HG02973 (cell line): ENCODE measurements around the gene NCS1.

Source experiments
- ATAC-seq: cut with Tn5 transposase; IDR thresholded peaks from one replicate; pipeline ENCODE4 v1.9.1; 2021; ENCODE audit warnings: moderate library complexity; ENCODE audit not compliant: unreplicated experiment

The NCS1 gene

DNA sequence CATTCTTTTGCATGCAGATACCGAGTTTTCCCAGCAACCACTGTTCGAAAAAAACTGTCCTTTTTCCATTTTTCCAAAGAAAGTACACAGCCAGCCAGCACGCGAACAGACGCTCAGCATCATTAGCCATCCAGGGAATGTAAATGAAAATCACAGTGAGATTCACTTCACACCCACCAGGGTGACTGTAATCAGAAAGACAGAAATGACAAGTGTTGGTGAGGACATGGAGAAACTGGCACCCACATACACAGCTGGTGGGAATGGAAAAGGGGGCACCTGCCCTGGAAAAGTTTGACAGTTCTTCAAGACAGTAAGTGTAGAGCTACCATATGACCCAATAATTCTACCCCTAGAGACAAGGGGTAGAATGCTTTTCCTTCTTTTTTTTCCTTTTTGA, 25.0 kb upstream of the NCS1 start:
- no peak for ATAC-seq

DNA sequence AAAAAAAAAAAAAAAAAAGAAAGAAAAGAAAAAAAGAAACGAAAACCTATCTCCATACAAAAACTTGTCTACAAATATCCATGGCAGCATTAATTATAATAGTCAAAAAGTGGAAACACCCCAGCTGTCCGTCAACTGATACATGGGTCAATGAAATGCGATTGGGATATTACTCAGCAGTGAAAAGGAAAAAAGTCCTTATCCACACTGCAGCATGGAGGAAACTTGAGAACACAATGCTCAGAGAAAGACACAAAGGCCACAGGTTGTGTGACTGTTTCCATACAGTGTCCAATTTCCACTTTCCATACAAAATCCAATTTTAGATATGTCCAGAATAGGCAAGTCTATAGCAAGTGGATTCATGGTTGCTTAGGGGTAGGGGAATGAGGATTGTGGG, 24.3 kb upstream of the NCS1 start:
- no peak for ATAC-seq

DNA sequence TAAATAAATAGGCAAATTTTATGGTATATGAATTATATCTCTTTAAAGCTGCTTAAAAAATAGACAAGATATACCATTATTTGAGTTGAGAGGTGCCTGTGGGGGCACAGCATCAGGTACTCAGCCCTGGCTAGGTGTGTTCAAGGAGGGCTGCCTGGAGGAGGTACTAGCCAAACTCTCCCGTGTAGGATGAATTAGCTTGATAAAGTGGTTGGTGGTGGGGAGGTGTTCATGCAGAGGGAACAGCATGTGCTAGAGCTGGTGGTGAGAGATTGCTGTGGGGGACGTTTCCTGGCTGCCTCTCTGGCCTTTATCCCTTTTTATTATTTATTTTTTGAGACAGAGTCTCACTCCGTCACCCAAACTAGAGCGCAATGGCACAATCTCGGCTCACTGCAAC, 23.2 kb upstream of the NCS1 start:
- ATAC-seq = no peak

DNA sequence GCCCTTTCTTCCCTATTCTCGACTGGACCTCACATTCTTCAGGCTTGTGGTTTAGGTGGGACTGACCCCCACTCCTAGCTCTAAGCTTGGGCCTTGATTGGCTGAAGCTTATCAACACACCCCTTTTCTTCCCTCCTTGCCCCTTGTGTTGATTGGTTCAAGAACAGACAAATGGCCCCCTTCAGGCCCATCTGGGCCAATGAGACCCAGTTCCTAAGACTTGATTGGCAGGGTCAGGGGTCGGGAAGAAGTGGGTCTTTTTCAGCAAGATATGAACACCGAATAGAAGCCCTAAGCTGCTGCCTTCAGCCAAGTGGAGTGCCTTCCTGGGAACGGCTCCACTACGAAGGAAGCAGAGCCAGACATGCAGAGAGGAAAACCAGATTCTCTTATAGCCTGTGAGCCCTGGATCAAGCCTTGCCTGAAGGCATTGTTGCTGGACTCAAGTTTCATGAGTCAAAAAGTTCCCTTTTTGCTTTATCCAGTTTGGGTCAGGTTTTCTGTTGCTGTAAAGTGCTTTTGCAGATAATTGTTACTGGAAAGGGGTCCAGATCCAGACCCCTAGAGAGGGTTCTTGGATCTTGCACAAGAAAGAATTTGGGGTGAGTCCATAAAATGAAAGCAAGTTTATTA, 22.4 kb upstream of the NCS1 start:
- no peak for ATAC-seq

- ATAC-seq = no peak
Measured at GRCh38 chr9:130150779-130151382, 21.3 kb upstream of the NCS1 start.

- ATAC-seq = no peak
Measured at GRCh38 chr9:130154816-130155215, 17.4 kb upstream of the NCS1 start.

DNA sequence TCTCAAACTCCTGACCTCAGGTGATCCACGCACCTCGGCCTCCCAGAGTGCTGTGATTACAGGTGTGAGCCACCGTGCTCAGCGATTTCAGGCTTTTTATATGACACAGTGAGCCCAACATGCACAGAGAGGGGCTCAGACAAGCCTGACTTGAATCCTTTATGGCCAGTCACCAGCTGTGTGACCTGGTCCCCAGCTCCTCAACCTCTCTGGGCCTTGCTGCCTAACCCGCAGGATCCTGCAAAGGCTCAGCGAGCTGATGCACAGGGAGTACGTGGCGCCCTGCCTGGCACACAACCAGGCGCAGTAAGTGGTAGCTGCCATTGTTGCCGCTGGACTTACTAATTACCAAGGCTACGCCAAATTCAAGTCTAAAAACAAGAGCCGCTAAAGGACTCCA, 16.6 kb upstream of the NCS1 start:
- ATAC-seq = no peak

- ATAC-seq = no peak
Measured at GRCh38 chr9:130156672-130157071, 15.5 kb upstream of the NCS1 start.

DNA sequence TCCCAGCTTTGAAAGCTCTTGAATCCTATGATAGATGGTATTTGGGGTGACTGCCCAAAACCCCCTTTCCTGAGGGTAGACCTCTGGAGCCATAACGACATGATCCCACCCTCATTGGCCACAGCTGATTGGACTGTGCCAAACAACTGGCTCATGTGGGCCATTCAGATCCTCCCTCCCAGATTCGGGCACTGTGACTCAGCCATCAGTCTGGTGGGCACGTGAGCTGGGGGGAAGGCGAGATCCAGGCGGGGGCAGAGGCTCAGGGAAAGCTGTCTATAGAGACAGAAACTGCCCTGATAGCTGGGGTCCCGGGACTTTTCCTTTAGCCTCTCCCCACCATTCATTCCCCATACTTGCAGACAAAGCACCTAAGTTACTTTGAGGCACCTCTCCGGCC, 15.1 kb upstream of the NCS1 start:
- no peak for ATAC-seq

DNA sequence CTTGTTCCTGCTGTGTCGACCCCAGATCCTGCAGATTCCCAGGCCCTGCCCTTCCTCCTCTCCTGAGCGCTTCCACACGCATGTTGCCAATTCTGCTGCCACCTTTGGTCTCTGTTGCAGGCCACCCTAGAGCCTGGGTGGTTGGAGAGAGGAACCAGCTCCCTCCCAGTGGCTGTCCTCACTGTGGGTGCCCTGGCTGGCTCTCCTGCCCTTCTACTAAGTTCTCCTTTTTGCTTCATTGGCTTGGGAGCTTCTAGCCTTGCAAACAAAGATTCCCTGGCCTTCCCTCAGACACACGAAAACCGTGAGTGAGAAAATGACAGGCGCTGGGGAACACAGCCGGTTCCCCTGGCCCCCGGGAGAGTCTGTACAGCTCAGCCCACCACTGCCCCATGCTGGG, 14.2 kb upstream of the NCS1 start:
- ATAC-seq = no peak

DNA sequence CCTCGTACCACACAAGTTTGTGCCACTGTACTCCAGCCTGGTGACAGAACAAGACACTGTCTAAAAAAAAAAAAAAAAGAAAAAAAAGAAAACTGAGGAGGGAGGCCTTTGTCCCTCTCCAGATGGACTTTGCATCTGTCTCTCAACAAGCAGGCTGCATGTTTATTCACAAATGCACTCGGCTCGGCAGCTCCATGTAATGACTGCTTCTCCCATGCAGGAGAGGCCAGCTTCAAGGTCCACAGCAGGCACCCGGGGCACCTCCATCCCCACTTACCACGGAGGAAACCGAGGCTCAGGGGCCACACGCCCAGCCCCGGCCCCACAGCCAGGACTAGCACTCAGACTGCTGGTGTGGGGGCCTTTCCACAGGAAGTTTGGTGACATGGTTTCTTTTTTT, 13.1 kb upstream of the NCS1 start:
- ATAC-seq = no peak

DNA sequence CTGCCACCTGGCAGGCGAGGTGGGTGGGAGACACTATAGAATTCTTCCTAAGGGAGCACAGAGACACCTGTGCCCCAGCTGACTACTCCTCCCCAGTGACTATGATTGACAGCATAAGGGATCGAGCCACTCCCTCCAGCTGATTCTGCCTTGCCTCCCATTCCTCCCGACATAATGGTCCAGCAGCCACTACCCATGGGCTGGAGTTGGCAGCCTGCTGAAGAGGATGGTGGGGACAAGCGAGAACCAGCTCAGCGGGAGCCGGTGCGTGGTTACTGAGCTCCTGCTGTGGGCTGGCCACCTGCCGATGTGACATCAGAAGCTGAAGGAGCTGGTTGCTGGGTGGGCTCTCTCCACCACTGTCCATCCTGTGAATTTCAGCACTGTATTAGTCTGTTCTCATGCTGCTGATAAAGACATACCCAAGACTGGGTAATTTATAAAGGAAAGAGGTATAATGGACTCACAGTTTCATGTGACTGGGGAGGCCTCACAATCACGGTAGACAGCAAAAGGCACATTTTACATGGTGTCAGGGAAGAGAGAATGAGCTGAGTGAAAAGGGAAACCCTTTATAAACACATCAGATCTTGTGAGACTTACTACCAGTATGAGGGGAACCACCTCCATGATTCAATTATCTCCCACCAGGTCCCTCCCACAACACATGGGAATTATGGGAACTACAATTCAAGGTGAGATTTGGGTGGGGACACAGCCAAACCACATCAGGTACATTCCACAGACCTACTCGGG, 12.1 kb upstream of the NCS1 start:
- ATAC-seq = no peak

- no peak for ATAC-seq
Measured at GRCh38 chr9:130160862-130161470, 11.2 kb upstream of the NCS1 start.

DNA sequence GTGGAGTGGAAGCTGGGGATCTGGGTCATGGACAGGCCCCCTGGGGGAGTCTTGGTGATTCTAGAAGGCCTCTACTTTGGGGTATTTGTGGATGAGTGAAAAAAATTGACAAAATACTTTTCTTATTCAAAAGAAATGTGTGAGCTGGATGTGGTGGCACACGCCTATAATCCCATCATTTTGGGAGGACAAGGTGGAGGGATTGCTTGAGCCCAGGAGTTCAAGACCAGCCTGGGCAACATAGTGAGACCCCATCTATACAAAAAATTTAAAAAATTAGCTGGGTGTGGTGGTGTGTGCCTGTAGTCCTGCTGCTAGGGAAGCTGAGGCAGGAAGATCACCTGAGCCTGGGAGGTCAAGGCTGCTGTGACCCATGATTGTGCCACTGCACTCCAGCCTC, 6.6 kb upstream of the NCS1 start:
- ATAC-seq = no peak

DNA sequence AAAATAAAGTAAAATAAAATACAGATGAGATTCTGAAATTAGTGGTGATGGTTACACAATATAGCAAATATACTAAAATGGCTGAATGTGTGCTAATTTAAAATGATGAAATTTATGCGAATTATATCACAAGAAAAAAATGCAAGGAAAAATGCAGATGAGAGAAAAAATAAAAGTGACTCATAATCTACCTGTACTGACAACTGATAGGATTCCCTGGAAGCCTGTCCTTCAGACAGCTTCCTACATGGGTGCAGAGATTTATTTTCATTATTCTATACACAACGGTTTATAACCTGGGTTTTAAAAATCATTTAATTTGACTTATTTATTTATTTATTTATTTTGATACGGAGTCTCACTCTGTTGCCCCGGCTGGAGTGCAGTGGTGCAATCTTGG, 5.8 kb upstream of the NCS1 start:
- no peak for ATAC-seq

DNA sequence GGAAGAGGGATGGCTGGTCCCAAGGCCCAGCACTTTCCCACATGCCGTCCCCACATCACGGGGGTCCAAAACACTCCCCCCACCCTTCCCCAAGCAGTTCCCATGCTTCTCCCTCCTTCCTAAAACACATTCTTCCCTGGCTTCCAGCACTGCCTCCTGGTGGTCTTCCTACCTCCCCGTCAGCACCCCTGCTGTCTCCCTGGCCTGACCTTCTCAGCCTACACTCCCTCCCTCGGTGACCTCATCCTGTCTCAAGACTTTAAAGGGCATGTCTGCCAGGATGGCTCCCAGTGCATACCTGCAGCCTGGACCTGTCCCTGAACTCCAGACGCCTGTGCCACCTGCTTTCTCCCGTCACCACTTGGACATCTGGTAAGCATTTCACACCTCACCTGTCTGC, 4.3 kb upstream of the NCS1 start:
- no peak for ATAC-seq

- ATAC-seq = no peak
Measured at GRCh38 chr9:130171226-130172148, 717 bp upstream of the NCS1 start.

DNA sequence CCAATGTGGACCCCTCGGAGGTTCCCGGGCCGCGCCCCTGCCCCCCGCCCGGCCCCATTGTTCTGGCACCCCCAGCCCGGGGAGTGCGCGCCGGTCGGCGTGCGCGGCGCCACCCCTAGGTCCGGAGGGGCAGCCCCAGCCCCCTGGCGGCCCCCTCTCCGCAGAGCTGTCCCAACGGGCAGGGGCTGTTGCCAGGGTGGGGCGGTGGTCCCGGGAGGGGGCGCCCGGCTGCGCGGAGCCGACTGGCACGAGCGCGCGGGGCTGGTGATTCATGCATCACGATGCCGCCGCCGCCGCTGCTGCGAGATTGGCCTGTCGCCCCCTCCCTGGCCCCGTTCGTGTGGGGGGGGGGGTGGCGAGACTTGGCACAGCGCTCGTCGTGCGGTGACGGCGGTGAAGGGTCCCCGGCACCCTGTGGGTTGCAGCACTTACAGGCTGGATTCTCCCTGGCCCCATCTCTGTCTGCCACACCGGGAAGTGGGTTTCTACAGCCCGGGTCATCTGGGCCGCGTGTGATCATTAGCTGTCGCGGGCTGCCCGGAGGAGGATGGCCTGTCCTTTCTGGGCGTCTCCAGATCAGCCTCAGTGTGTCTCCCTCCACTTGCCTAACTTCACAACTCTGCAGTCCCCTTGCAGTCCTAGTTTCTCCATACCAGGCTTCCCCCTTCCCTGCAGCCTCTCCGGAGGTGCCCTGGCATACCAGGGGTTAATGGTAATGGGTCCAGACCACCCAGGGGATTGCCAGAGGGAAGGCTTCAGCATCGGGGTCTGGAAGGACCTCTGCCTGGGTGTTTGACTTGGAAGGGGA, 858 bp downstream of the NCS1 start:
- no peak for ATAC-seq

GRCh38 chr9:130173666-130173983, 1.4 kb downstream of the NCS1 start:
- no peak for ATAC-seq

DNA sequence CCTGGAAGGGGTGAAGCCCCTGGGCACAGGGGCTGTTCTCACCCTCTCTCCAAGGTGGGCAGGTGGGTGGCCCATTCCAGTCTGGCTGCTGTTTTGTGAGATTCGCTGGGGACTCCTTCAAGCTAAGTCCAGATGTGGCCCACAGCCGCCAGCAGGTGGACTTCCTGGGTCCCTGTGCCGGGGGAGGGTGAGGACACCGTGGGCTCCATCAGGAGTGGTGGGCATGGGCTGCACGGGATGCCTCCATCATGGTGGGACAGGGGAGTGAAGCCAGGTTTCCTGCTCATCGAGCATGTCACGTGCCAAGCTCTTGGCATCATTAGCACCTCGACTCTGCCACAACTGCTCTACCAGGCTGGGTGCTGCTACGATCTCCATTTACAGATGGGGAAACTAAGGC, 1.8 kb downstream of the NCS1 start:
- no peak for ATAC-seq
